Tibial nerve (tissue), 4 donors: ENCODE results near the gene CRACR2A.

Experiments
- EP300 ChIP-seq, 2 donors: sonication (generic); formaldehyde crosslinking; IDR thresholded peaks; one replicate each; pipeline ENCODE4 v1.6.1; 2017; ENCODE audit warnings: antibody characterized with exemption in 2 of 2, mild to moderate bottlenecking in 1 of 2
- TF ChIP-seq, protein P1 (sequence below), 5 experiments: fragments of 200-600 bp in 3 of 5; fragments of 450-650 bp in 2 of 5; sonication (generic) in 3 of 5; IDR thresholded peaks; one replicate each; pipeline ENCODE4 v1.5.1; 2016 to 2019; ENCODE audit warnings: antibody characterized with exemption in 5 of 5, mild to moderate bottlenecking in 3 of 5, moderate library complexity in 2 of 5

- TF ChIP-seq, protein P1, sequence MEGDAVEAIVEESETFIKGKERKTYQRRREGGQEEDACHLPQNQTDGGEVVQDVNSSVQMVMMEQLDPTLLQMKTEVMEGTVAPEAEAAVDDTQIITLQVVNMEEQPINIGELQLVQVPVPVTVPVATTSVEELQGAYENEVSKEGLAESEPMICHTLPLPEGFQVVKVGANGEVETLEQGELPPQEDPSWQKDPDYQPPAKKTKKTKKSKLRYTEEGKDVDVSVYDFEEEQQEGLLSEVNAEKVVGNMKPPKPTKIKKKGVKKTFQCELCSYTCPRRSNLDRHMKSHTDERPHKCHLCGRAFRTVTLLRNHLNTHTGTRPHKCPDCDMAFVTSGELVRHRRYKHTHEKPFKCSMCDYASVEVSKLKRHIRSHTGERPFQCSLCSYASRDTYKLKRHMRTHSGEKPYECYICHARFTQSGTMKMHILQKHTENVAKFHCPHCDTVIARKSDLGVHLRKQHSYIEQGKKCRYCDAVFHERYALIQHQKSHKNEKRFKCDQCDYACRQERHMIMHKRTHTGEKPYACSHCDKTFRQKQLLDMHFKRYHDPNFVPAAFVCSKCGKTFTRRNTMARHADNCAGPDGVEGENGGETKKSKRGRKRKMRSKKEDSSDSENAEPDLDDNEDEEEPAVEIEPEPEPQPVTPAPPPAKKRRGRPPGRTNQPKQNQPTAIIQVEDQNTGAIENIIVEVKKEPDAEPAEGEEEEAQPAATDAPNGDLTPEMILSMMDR (IDR thresholded peaks at IDR 0.05) = no peak
- no peak for TF ChIP-seq EP300 (IDR thresholded peaks at IDR 0.05)
These were observed 186.9 kb downstream of the CRACR2A start for GRCh38 chr12:3565985-3566384.
